HEK293 (cell line): Measurements from ENCODE around the gene SMYD2.

ENCODE experiments used
- CTCF ChIA-PET: fragments of 350-600 bp; formaldehyde crosslinking; extraction: SDS; loops from one replicate; lab custom pipeline; 2021; ENCODE audit warnings: antibody characterized with exemption; lab: Yijun Ruan, JAX
- POLR2A ChIA-PET: fragments of 300-600 bp; formaldehyde crosslinking; extraction: SDS; loops from one replicate; lab custom pipeline; 2020; ENCODE audit warnings: antibody characterized with exemption, inconsistent platforms; lab: Yijun Ruan, JAX
- H3K27ac ChIP-seq: fragments of 200-500 bp; sonication (Bioruptor generic); 2 replicates; pipeline ENCODE4 v1.5.1; 2014; ENCODE audit warnings: low read depth, low read length, control low read depth, inconsistent platforms; ENCODE audit errors: extremely low read depth
- H3K36me3 ChIP-seq, 2 experiments: fragments of 200-500 bp in 1 of 2; sonication (Bioruptor generic) in 1 of 2; 1 replicate in 1 of 2; 2 replicates in 1 of 2; pipeline ENCODE4 v1.5.1; 2014 to 2017; ENCODE audit warnings: inconsistent platforms in 2 of 2, low read length in 2 of 2; ENCODE audit not compliant: control insufficient read depth in 2 of 2, insufficient read depth in 1 of 2
- H3K4me1 ChIP-seq: fragments of 200-500 bp; sonication (Bioruptor generic); 2 replicates; pipeline ENCODE4 v1.5.1; 2014; ENCODE audit warnings: mild to moderate bottlenecking, low read length, inconsistent platforms; ENCODE audit not compliant: control insufficient read depth, insufficient read depth
- H3K4me3 ChIP-seq: 2 replicates; pipeline ENCODE4 v1.5.1; 2011; ENCODE audit warnings: low read depth, mild to moderate bottlenecking, control low read depth, low read length, moderate library complexity
- H3K9me3 ChIP-seq: fragments of 200-500 bp; sonication (Bioruptor generic); 2 replicates; pipeline ENCODE4 v1.5.1; 2014; ENCODE audit warnings: low read depth, low read length, inconsistent platforms; ENCODE audit not compliant: control insufficient read depth, insufficient read depth
- HOXD13 ChIP-seq: sonication (generic); formaldehyde crosslinking; IDR thresholded peaks from 2 replicates; pipeline ENCODE4 v1.8.0; 2022; ENCODE audit warnings: missing genetic modification reagents, borderline replicate concordance
- OSR2 ChIP-seq: fragments of 450-650 bp; formaldehyde crosslinking; IDR thresholded peaks from 2 replicates; pipeline ENCODE4 v1.5.1; 2016; ENCODE audit warnings: missing biosample characterization, missing genetic modification characterization
- PRDM10 ChIP-seq: fragments of 450-650 bp; formaldehyde crosslinking; IDR thresholded peaks from 2 replicates; pipeline ENCODE4 v1.5.1; 2016; ENCODE audit warnings: missing biosample characterization, missing genetic modification characterization
- REST ChIP-seq: fragments of 450-650 bp; formaldehyde crosslinking; IDR thresholded peaks from 2 replicates; pipeline ENCODE4 v1.5.1; 2016; ENCODE audit warnings: missing biosample characterization, missing genetic modification characterization
- SP2 ChIP-seq: fragments of 450-650 bp; formaldehyde crosslinking; IDR thresholded peaks from 2 replicates; pipeline ENCODE4 v1.5.1; 2016; ENCODE audit warnings: missing biosample characterization, missing genetic modification characterization
- ZBTB11 ChIP-seq: fragments of 450-650 bp; formaldehyde crosslinking; conservative IDR thresholded peaks from 2 replicates; pipeline ENCODE4 v1.5.1; 2016; ENCODE audit warnings: low read depth, missing biosample characterization, missing genetic modification characterization
- ZBTB20 ChIP-seq: fragments of 450-650 bp; formaldehyde crosslinking; IDR thresholded peaks from 2 replicates; pipeline ENCODE4 v1.5.1; 2016; ENCODE audit warnings: missing biosample characterization, missing genetic modification characterization
- ZNF155 ChIP-seq: fragments of 450-650 bp; formaldehyde crosslinking; IDR thresholded peaks from 2 replicates; pipeline ENCODE4 v1.5.1; 2016; ENCODE audit warnings: missing biosample characterization, missing genetic modification characterization
- ZNF174 ChIP-seq: fragments of 450-650 bp; formaldehyde crosslinking; IDR thresholded peaks from 2 replicates; pipeline ENCODE4 v1.5.0; 2017; ENCODE audit warnings: missing biosample characterization, mild to moderate bottlenecking, missing genetic modification characterization
- ZNF19 ChIP-seq: fragments of 450-650 bp; formaldehyde crosslinking; IDR thresholded peaks from 2 replicates; pipeline ENCODE4; 2016; ENCODE audit warnings: missing biosample characterization, missing genetic modification characterization, low read depth
- ZNF211 ChIP-seq: fragments of 450-650 bp; formaldehyde crosslinking; IDR thresholded peaks from 2 replicates; pipeline ENCODE4 v1.5.1; 2016; ENCODE audit warnings: low read depth, missing biosample characterization, missing genetic modification characterization
- ZNF23 ChIP-seq: fragments of 450-650 bp; formaldehyde crosslinking; IDR thresholded peaks from 2 replicates; pipeline ENCODE4 v1.5.1; 2016; ENCODE audit warnings: missing biosample characterization, missing genetic modification characterization, borderline replicate concordance
- ZNF335 ChIP-seq: fragments of 450-650 bp; formaldehyde crosslinking; conservative IDR thresholded peaks from 2 replicates; pipeline ENCODE4 v1.5.1; 2016; ENCODE audit warnings: missing biosample characterization, missing genetic modification characterization
- ZNF394 ChIP-seq: fragments of 450-650 bp; formaldehyde crosslinking; IDR thresholded peaks from 2 replicates; pipeline ENCODE4 v1.5.1; 2016; ENCODE audit warnings: missing biosample characterization, missing genetic modification characterization, mild to moderate bottlenecking, moderate library complexity, borderline replicate concordance
- ZNF48 ChIP-seq: fragments of 450-650 bp; formaldehyde crosslinking; IDR thresholded peaks from 2 replicates; pipeline ENCODE4 v1.5.1; 2016; ENCODE audit warnings: missing biosample characterization, missing genetic modification characterization
- ZNF501 ChIP-seq: fragments of 450-650 bp; formaldehyde crosslinking; IDR thresholded peaks from 2 replicates; pipeline ENCODE4 v1.5.1; 2016; ENCODE audit warnings: missing biosample characterization, missing genetic modification characterization
- ZNF513 ChIP-seq: fragments of 450-650 bp; IDR thresholded peaks from 2 replicates; pipeline ENCODE4 v1.5.1; 2018; ENCODE audit warnings: missing biosample characterization, missing genetic modification characterization
- ZNF558 ChIP-seq: fragments of 450-650 bp; formaldehyde crosslinking; IDR thresholded peaks from 2 replicates; pipeline ENCODE4 v1.5.1; 2016; ENCODE audit warnings: missing biosample characterization, missing genetic modification characterization
- ZNF600 ChIP-seq: fragments of 450-650 bp; formaldehyde crosslinking; IDR thresholded peaks from 2 replicates; pipeline ENCODE4 v1.5.1; 2016; ENCODE audit warnings: missing biosample characterization, missing genetic modification characterization
- ZNF629 ChIP-seq: fragments of 450-650 bp; formaldehyde crosslinking; IDR thresholded peaks from 2 replicates; pipeline ENCODE4 v1.5.1; 2017; ENCODE audit warnings: missing biosample characterization, missing genetic modification characterization
- ZNF664 ChIP-seq: fragments of 450-650 bp; formaldehyde crosslinking; IDR thresholded peaks from 2 replicates; pipeline ENCODE4 v1.5.1; 2016; ENCODE audit warnings: missing biosample characterization, missing genetic modification characterization
- ZSCAN4 ChIP-seq: fragments of 450-650 bp; formaldehyde crosslinking; IDR thresholded peaks from 2 replicates; pipeline ENCODE4 v1.5.1; 2017; ENCODE audit warnings: missing biosample characterization, missing genetic modification characterization
- ZXDB ChIP-seq: fragments of 450-650 bp; formaldehyde crosslinking; IDR thresholded peaks from 2 replicates; pipeline ENCODE4 v1.5.1; 2016; ENCODE audit warnings: missing biosample characterization, missing genetic modification characterization

Gene SMYD2

GRCh38 chr1:214363386-214363785, 82.4 kb downstream of the SMYD2 start:
- no peaks in the 10 kb centered on the region for H3K4me1 ChIP-seq
- H3K4me3 ChIP-seq: no peak overlapping the region
- H3K27ac ChIP-seq: no peak overlapping the region
- no peaks in the 10 kb centered on the region for H3K9me3 ChIP-seq
- peaks cover 0 to 37% of the 10 kb centered on the region in 2 experiments for H3K36me3 ChIP-seq
- CTCF ChIA-PET: no interaction called here
- TF ChIP-seq ZBTB20 (tag by site-specific recombination) (no peak), OSR2 (tag by site-specific recombination) (no peak), ZNF501 (no peak), ZNF23 (tag by site-specific recombination) (no peak), HOXD13 (CRISPR knock-in tag) (no peak), ZNF394 (tag by site-specific recombination) (no peak), ZNF558 (tag by site-specific recombination) (no peak), ZNF211 (no peak), ZNF19 (tag by site-specific recombination) (no peak), SP2 (tag by site-specific recombination) (no peak), ZNF174 (tag by site-specific recombination) (no peak), ZNF664 (tag by site-specific recombination) (no peak), ZNF513 (tag by site-specific recombination) (no peak), ZNF335 (tag by site-specific recombination) (no peak), REST (no peak)
- POLR2A ChIA-PET: no interaction called here

- CTCF ChIA-PET: no interaction called here
These were observed 83.4 kb downstream of the SMYD2 start for GRCh38 chr1:214364386-214364785.

More at GRCh38 chr1:214364386-214364785, 83.4 kb downstream of the SMYD2 start:
- TF ChIP-seq ZBTB11 (tag by site-specific recombination): no peak
- TF ChIP-seq PRDM10 (tag by site-specific recombination): no peak
- TF ChIP-seq ZNF629 (tag by site-specific recombination): no peak
- TF ChIP-seq ZNF48 (tag by site-specific recombination): no peak
- no peak for TF ChIP-seq ZNF600 (tag by site-specific recombination)
- peak; percentile 35; the same call in 1 of the 2 replicates for TF ChIP-seq ZSCAN4
- no peak for TF ChIP-seq ZXDB
- no peak for TF ChIP-seq ZNF155 (tag by site-specific recombination)
- TF ChIP-seq, all 188 proteins: peak for 1
- no peaks in the 10 kb centered on the region for H3K4me1 ChIP-seq
- H3K36me3 ChIP-seq: peaks cover 0 to 45% of the 10 kb centered on the region in 2 experiments
- H3K27ac ChIP-seq: no peak overlapping the region
- H3K9me3 ChIP-seq: no peaks in the 10 kb centered on the region
- POLR2A ChIA-PET: no interaction called here
- H3K4me3 ChIP-seq: no peak overlapping the region
